HCT116 (cell line): Measurements from ENCODE around the gene CACNG6. TPM values are rescaled to one million over a fixed set of nuclear protein-coding genes. Genes with fewer than 3 reads are reported as not detected.

Source experiments
- ATAC-seq: fragments of 200-7000 bp; cut with Tn5 transposase; 2 replicates; pipeline ENCODE4 v1.9.1; 2020; ENCODE audit warnings: mild to moderate bottlenecking, moderate library complexity
- BruUV-seq: library from RNA; stranded (reverse); fragments of 400-500 nt; replicated peaks from 2 replicates; lab custom pipeline; 2021; lab: Mats Ljungman, UMichigan
- CTCF ChIA-PET: fragments of 300-600 bp; sonication (Branson Sonifier 250); formaldehyde crosslinking; loops from one replicate; lab custom pipeline; 2021; ENCODE audit warnings: antibody characterized with exemption; lab: Charles Lee
- POLR2A ChIA-PET: fragments of 300-600, 350-600 bp; sonication (Branson Sonifier 250); formaldehyde crosslinking; loops from one replicate; lab custom pipeline; 2021; ENCODE audit warnings: antibody characterized with exemption; lab: Charles Lee
- RAD21 ChIA-PET, 2 experiments: fragments of 300-600 bp; sonication (Branson Sonifier 250); formaldehyde crosslinking; loops; one replicate each; lab custom pipeline; 2023; ENCODE audit warnings: low total read pairs in 2 of 2; ENCODE audit not compliant: uncharacterized antibody in 2 of 2, unreplicated experiment in 2 of 2, low non-redundant PET in 1 of 2; lab: Charles Lee
- DNase-seq: peaks from one replicate; pipeline ENCODE4 v3.0.0-alpha.2; 2010; ENCODE audit warnings: low read depth, low spot score
- H2AFZ ChIP-seq: fragments of 200-600 bp; shearing (Covaris generic), sonication (generic); 2 replicates; pipeline ENCODE4 v1.6.1; 2017; ENCODE audit warnings: low read depth, mixed run types, mixed read lengths, antibody characterized with exemption, low read length; ENCODE audit not compliant: poor library complexity, severe bottlenecking
- H3K27ac ChIP-seq: 2 replicates; pipeline ENCODE4 v1.5.1; 2012; ENCODE audit warnings: low read depth, low read length
- H3K27me3 ChIP-seq: fragments of 200-600 bp; sonication (generic); 2 replicates; pipeline ENCODE4 v1.6.1; 2016; ENCODE audit warnings: mixed run types, low read length, mixed read lengths; ENCODE audit not compliant: insufficient read depth
- H3K36me3 ChIP-seq, 2 experiments: fragments of 200-500 bp in 1 of 2; fragments of 200-600 bp in 1 of 2; sonication (Bioruptor generic) in 1 of 2; sonication (generic) in 1 of 2; 2 replicates each; pipeline versions ENCODE4 v1.5.1 to v1.6.1; 2014 to 2016; ENCODE audit warnings: low read length in 2 of 2, inconsistent platforms in 1 of 2, mixed read lengths in 1 of 2, mixed run types in 1 of 2; ENCODE audit not compliant: insufficient read depth in 2 of 2, control insufficient read depth in 1 of 2
- H3K4me1 ChIP-seq, 2 experiments: fragments of 200-600 bp in 1 of 2; sonication (generic) in 1 of 2; 2 replicates each; pipeline versions ENCODE4 v1.5.1 to v1.6.1; 2012 to 2017; ENCODE audit warnings: low read length in 2 of 2, inconsistent platforms in 1 of 2, mild to moderate bottlenecking in 1 of 2, mixed read lengths in 1 of 2, mixed run types in 1 of 2, moderate library complexity in 1 of 2; ENCODE audit not compliant: insufficient read depth in 2 of 2, control insufficient read depth in 1 of 2
- H3K4me2 ChIP-seq: fragments of 200-600 bp; sonication (generic); 2 replicates; pipeline ENCODE4 v1.6.1; 2017; ENCODE audit warnings: mixed run types, low read length, mixed read lengths
- H3K4me3 ChIP-seq, 2 experiments: fragments of 200-600 bp in 1 of 2; sonication (generic) in 1 of 2; replicated peaks in 1 of 2; 2 replicates each; pipeline ENCODE4 v1.5.1; 2011 to 2016; ENCODE audit warnings: low read length in 2 of 2, control low read depth in 1 of 2, low read depth in 1 of 2, mild to moderate bottlenecking in 1 of 2, mixed read lengths in 1 of 2, mixed run types in 1 of 2
- H3K79me2 ChIP-seq: fragments of 200-600 bp; sonication (generic); 2 replicates; pipeline ENCODE4 v1.6.1; 2017; ENCODE audit warnings: mild to moderate bottlenecking, mixed run types, low read length, moderate library complexity, mixed read lengths; ENCODE audit not compliant: insufficient read depth
- H3K9ac ChIP-seq: fragments of 200-600 bp; sonication (generic); 2 replicates; pipeline ENCODE4 v1.6.1; 2016; ENCODE audit warnings: low read length, mixed read lengths
- H3K9me2 ChIP-seq: fragments of 200-600 bp; sonication (generic), shearing (Covaris generic); 2 replicates; pipeline ENCODE4 v1.6.1; 2017; ENCODE audit warnings: mixed run types, mild to moderate bottlenecking, moderate library complexity; ENCODE audit not compliant: insufficient read depth
- H3K9me3 ChIP-seq, 2 experiments: fragments of 200-500 bp in 1 of 2; fragments of 200-600 bp in 1 of 2; sonication (Bioruptor generic) in 1 of 2; sonication (generic) in 1 of 2; 2 replicates each; pipeline ENCODE4 v1.6.1; 2014 to 2017; ENCODE audit warnings: low read length in 2 of 2, mixed read lengths in 2 of 2, inconsistent platforms in 1 of 2, low read depth in 1 of 2, mild to moderate bottlenecking in 1 of 2, mixed run types in 1 of 2, moderate library complexity in 1 of 2; ENCODE audit not compliant: control insufficient read depth in 1 of 2, insufficient read depth in 1 of 2
- H4K20me1 ChIP-seq: fragments of 200-600 bp; sonication (generic), shearing (Covaris generic); 2 replicates; pipeline ENCODE4 v1.6.1; 2017; ENCODE audit warnings: mixed run types, mild to moderate bottlenecking, moderate library complexity; ENCODE audit not compliant: insufficient read depth
- CBX3 ChIP-seq: IDR thresholded peaks from 2 replicates; pipeline ENCODE4 v1.6.1; 2012; ENCODE audit warnings: low read depth
- CEBPB ChIP-seq: IDR thresholded peaks from 2 replicates; pipeline ENCODE4 v1.6.1; 2012; ENCODE audit warnings: low read depth
- intact Hi-C: fragments of 100-400 bp; cut with micrococcal nuclease; formaldehyde crosslinking; loops from 2 replicates; pipeline ENCODE4 v1.10.0; 2022
- total RNA-seq: library from RNA; stranded (reverse); gene quantifications from one replicate; pipeline ENCODE4 v1.2.1, GENCODE V29; 2021; ENCODE audit not compliant: unreplicated experiment
- TF ChIP-seq, protein P1 (sequence below): IDR thresholded peaks from 2 replicates; pipeline ENCODE4 v1.6.1; 2012; ENCODE audit warnings: low read depth
- TF ChIP-seq, protein P2 (sequence below), 3 experiments: fragments of 200-600 bp in 1 of 3; sonication (generic) in 1 of 3; IDR thresholded peaks in 2 of 3; conservative IDR thresholded peaks in 1 of 3; 2 replicates each; pipeline ENCODE4 v1.5.1; 2012 to 2017; ENCODE audit warnings: low read depth in 2 of 3, low read length in 2 of 3, antibody characterized with exemption in 1 of 3, borderline replicate concordance in 1 of 3, control low read depth in 1 of 3, mild to moderate bottlenecking in 1 of 3, mixed read lengths in 1 of 3, mixed run types in 1 of 3, moderate library complexity in 1 of 3; ENCODE audit not compliant: insufficient read depth in 1 of 3

The CACNG6 gene
- total RNA-seq, 1 experiment from 2014 or later, result 0.15 TPM

DNA sequence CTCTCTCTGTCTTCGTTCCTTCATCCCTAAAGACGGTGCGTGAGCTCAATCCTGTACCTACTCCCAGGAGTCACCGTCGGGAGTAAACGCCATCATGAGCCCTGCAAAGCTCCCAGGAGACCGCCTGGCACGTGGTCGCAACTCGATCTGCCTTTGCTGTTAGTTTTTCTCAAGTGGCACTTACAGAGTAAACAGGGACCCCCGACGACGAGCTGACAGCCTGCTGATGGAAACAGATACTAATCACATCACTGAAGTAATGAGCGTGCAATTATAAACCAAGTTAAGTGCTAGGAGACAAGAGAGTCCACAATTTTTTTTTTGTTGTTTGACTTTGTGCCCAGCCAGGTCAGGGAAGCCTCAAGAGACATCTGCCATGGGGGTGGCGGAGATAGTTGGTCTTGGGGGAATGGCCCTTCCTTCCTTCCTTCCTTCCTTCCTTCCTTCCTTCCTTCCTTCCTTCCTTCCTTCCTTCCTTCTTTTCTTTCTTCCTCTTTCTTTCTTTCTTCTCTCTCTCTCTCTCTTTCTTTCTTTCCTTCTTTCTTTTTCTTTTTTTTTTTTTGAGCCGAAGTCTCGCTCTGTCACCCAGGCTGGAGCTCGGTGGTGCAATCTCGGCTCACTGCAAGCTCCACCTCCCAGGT, 23.6 kb downstream of the CACNG6 start:
- H3K27me3 ChIP-seq, result no peaks in the 10 kb centered on the region

More for the DNA sequence above, 23.6 kb downstream of the CACNG6 start:
- DNase-seq (no peak), ATAC-seq (no peak)
- Histone ChIP-seq H3K4me3 (no peak overlapping the region), H3K9ac (no peak overlapping the region), H3K9me3 (no peaks in the 10 kb centered on the region), H3K36me3 (no peaks in the 10 kb centered on the region), H4K20me1 (no peaks in the 10 kb centered on the region), H3K9me2 (no peaks in the 10 kb centered on the region), H3K4me1 (peaks cover 5 to 7% of the 10 kb centered on the region in 2 experiments), H3K27ac (no peak overlapping the region), H2AFZ (no peak overlapping the region)
- intact Hi-C loops, result no loop called here
- BruUV-seq, result no TSS peak
- ChIA-PET CTCF (interaction anchor here (1.1 kb wide), 1 partner anchor 9 kb away, joined by 3 read pairs; no protein-coding TSS in a partner anchor), RAD21 (no interaction called here), POLR2A (no interaction called here)
- TF ChIP-seq, protein P1, sequence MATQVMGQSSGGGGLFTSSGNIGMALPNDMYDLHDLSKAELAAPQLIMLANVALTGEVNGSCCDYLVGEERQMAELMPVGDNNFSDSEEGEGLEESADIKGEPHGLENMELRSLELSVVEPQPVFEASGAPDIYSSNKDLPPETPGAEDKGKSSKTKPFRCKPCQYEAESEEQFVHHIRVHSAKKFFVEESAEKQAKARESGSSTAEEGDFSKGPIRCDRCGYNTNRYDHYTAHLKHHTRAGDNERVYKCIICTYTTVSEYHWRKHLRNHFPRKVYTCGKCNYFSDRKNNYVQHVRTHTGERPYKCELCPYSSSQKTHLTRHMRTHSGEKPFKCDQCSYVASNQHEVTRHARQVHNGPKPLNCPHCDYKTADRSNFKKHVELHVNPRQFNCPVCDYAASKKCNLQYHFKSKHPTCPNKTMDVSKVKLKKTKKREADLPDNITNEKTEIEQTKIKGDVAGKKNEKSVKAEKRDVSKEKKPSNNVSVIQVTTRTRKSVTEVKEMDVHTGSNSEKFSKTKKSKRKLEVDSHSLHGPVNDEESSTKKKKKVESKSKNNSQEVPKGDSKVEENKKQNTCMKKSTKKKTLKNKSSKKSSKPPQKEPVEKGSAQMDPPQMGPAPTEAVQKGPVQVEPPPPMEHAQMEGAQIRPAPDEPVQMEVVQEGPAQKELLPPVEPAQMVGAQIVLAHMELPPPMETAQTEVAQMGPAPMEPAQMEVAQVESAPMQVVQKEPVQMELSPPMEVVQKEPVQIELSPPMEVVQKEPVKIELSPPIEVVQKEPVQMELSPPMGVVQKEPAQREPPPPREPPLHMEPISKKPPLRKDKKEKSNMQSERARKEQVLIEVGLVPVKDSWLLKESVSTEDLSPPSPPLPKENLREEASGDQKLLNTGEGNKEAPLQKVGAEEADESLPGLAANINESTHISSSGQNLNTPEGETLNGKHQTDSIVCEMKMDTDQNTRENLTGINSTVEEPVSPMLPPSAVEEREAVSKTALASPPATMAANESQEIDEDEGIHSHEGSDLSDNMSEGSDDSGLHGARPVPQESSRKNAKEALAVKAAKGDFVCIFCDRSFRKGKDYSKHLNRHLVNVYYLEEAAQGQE, result no peak
- TF ChIP-seq CBX3 (no peak), CEBPB (no peak)
- TF ChIP-seq, protein P2, sequence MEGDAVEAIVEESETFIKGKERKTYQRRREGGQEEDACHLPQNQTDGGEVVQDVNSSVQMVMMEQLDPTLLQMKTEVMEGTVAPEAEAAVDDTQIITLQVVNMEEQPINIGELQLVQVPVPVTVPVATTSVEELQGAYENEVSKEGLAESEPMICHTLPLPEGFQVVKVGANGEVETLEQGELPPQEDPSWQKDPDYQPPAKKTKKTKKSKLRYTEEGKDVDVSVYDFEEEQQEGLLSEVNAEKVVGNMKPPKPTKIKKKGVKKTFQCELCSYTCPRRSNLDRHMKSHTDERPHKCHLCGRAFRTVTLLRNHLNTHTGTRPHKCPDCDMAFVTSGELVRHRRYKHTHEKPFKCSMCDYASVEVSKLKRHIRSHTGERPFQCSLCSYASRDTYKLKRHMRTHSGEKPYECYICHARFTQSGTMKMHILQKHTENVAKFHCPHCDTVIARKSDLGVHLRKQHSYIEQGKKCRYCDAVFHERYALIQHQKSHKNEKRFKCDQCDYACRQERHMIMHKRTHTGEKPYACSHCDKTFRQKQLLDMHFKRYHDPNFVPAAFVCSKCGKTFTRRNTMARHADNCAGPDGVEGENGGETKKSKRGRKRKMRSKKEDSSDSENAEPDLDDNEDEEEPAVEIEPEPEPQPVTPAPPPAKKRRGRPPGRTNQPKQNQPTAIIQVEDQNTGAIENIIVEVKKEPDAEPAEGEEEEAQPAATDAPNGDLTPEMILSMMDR (IDR thresholded peaks at IDR 0.05 in 2 of 3, conservative IDR thresholded peaks at IDR 0.05 in 1 of 3; ENCODE audit: borderline replicate concordance in 1 of 3, insufficient read depth in 1 of 3, low read depth in 2 of 3, low read length in 2 of 3), result no peak
- TF ChIP-seq, all 23 proteins: peak for 0
- Histone ChIP-seq H3K4me2 (no peak overlapping the region), H3K79me2 (no peaks in the 10 kb centered on the region)
